IMR-90 (cell line): Measurements from ENCODE around the gene MAN1C1. TPM values are rescaled to one million over a fixed set of nuclear protein-coding genes. Genes with fewer than 3 reads are reported as not detected.

ENCODE experiments used
- ATAC-seq: fragments of 200-7000 bp; cut with Tn5 transposase; 2 replicates; pipeline ENCODE4 v1.9.1; 2020; ENCODE audit warnings: low read depth, mild to moderate bottlenecking, moderate library complexity
- BruUV-seq: library from RNA; stranded (reverse); fragments of 400-500 nt; replicated peaks from 2 replicates; lab custom pipeline; 2021; lab: Mats Ljungman, UMichigan
- CTCF ChIA-PET: fragments of 300-600 bp; formaldehyde crosslinking; extraction: SDS; loops from one replicate; lab custom pipeline; 2021; ENCODE audit warnings: antibody characterized with exemption; lab: Yijun Ruan, JAX
- POLR2A ChIA-PET: fragments of 300-600 bp; sonication (Branson Sonifier 250); formaldehyde crosslinking; loops from one replicate; lab custom pipeline; 2022; ENCODE audit warnings: antibody characterized with exemption; ENCODE audit not compliant: unreplicated experiment; lab: Charles Lee
- DNase-seq: peaks from one replicate; pipeline ENCODE4 v3.0.0; 2013
- H2AFZ ChIP-seq: replicated peaks from 2 replicates; pipeline ENCODE3; 2013; ENCODE audit warnings: low read length, mild to moderate bottlenecking; ENCODE audit not compliant: poor library complexity
- H2AK5ac ChIP-seq: 2 replicates; pipeline ENCODE4 v1.6.1; 2013; ENCODE audit warnings: low read depth, low read length, inconsistent platforms
- H2AK9ac ChIP-seq: replicated peaks from 2 replicates; pipeline ENCODE3; 2013; ENCODE audit warnings: mild to moderate bottlenecking, low read depth, low read length, moderate library complexity; ENCODE audit not compliant: poor library complexity
- H2BK120ac ChIP-seq: 2 replicates; pipeline ENCODE4 v1.6.1; 2013; ENCODE audit warnings: low read depth, low read length, inconsistent platforms
- H2BK15ac ChIP-seq: 3 replicates; pipeline ENCODE4 v1.6.1; 2013; ENCODE audit warnings: low read depth, low read length, inconsistent platforms
- H2BK20ac ChIP-seq: 2 replicates; pipeline ENCODE4 v1.6.1; 2013; ENCODE audit warnings: low read depth, mild to moderate bottlenecking, inconsistent platforms, low read length, moderate library complexity
- H2BK5ac ChIP-seq: 2 replicates; pipeline ENCODE4 v1.6.1; 2013; ENCODE audit warnings: mild to moderate bottlenecking, low read depth, low read length, inconsistent platforms; ENCODE audit not compliant: poor library complexity, severe bottlenecking
- H3K14ac ChIP-seq: replicated peaks from 2 replicates; pipeline ENCODE4 v1.6.1; 2013; ENCODE audit warnings: low read depth, low read length, inconsistent platforms
- H3K18ac ChIP-seq: 2 replicates; pipeline ENCODE4 v1.6.1; 2013; ENCODE audit warnings: low read depth, low read length, control low read depth
- H3K23ac ChIP-seq: 2 replicates; pipeline ENCODE4 v1.6.1; 2013; ENCODE audit warnings: low read depth, low read length, inconsistent platforms
- H3K27ac ChIP-seq: 2 replicates; pipeline ENCODE4 v1.5.1; 2013; ENCODE audit warnings: mild to moderate bottlenecking, control low read depth, low read length; ENCODE audit not compliant: insufficient read depth
- H3K27me3 ChIP-seq: 2 replicates; pipeline ENCODE4 v1.6.1; 2013; ENCODE audit warnings: low read length; ENCODE audit not compliant: control insufficient read depth, insufficient read depth
- H3K36me3 ChIP-seq: 2 replicates; pipeline ENCODE4 v1.6.1; 2013; ENCODE audit warnings: low read length, mixed read lengths; ENCODE audit not compliant: control insufficient read depth, insufficient read depth
- H3K4ac ChIP-seq: 2 replicates; pipeline ENCODE4 v1.6.1; 2013; ENCODE audit warnings: low read depth, low read length, inconsistent platforms
- H3K4me1 ChIP-seq: 2 replicates; pipeline ENCODE4 v1.6.1; 2013; ENCODE audit warnings: low read length, mixed read lengths; ENCODE audit not compliant: control insufficient read depth, insufficient read depth
- H3K4me2 ChIP-seq: 2 replicates; pipeline ENCODE4 v1.6.1; 2013; ENCODE audit warnings: low read depth, mild to moderate bottlenecking, control low read depth, low read length, moderate library complexity
- H3K4me3 ChIP-seq: 2 replicates; pipeline ENCODE4 v1.5.1; 2013; ENCODE audit warnings: low read depth, mild to moderate bottlenecking, control low read depth, low read length, moderate library complexity; ENCODE audit not compliant: insufficient read depth
- H3K56ac ChIP-seq: 2 replicates; pipeline ENCODE4 v1.6.1; 2013; ENCODE audit warnings: low read length, inconsistent platforms; ENCODE audit not compliant: insufficient read depth; ENCODE audit errors: extremely low read depth
- H3K79me1 ChIP-seq, 2 experiments: 2 replicates each; pipeline ENCODE4 v1.6.1; 2013; ENCODE audit warnings: low read length in 2 of 2, inconsistent platforms in 1 of 2, low read depth in 1 of 2
- H3K9ac ChIP-seq: 2 replicates; pipeline ENCODE4 v1.6.1; 2013; ENCODE audit warnings: low read depth, low read length, control low read depth
- H3K9me1 ChIP-seq: 2 replicates; pipeline ENCODE4 v1.6.1; 2013; ENCODE audit warnings: low read length, inconsistent platforms; ENCODE audit not compliant: insufficient read depth
- H3K9me3 ChIP-seq: 2 replicates; pipeline ENCODE4 v1.6.1; 2013; ENCODE audit warnings: low read length; ENCODE audit not compliant: control insufficient read depth, insufficient read depth
- H4K20me1 ChIP-seq: 2 replicates; pipeline ENCODE4 v1.6.1; 2013; ENCODE audit warnings: low read length, inconsistent platforms; ENCODE audit not compliant: insufficient read depth
- H4K5ac ChIP-seq: 2 replicates; pipeline ENCODE4 v1.6.1; 2013; ENCODE audit warnings: mild to moderate bottlenecking, low read depth, low read length, control low read depth
- H4K8ac ChIP-seq, 2 experiments: 2 replicates each; pipeline ENCODE4 v1.6.1; 2013; ENCODE audit warnings: low read depth in 2 of 2, low read length in 2 of 2, control low read depth in 1 of 2, inconsistent platforms in 1 of 2
- H4K91ac ChIP-seq: 2 replicates; pipeline ENCODE4 v1.6.1; 2013; ENCODE audit warnings: low read depth, low read length, inconsistent platforms; ENCODE audit not compliant: insufficient read depth
- CEBPB ChIP-seq: IDR thresholded peaks from 2 replicates; pipeline ENCODE4 v1.6.1; 2012; ENCODE audit warnings: low read depth, low read length, improper control_type of control experiment
- CHD1 ChIP-seq: IDR thresholded peaks from 2 replicates; pipeline ENCODE4 v1.6.1; 2012; ENCODE audit warnings: low read depth, low read length, improper control_type of control experiment
- CTCF ChIP-seq: conservative IDR thresholded peaks from 2 replicates; pipeline ENCODE4 v1.5.1; 2012; ENCODE audit warnings: mild to moderate bottlenecking, low read depth, low read length, improper control_type of control experiment
- ELK1 ChIP-seq: fragments of 150-350 bp; IDR thresholded peaks from 2 replicates; pipeline ENCODE4 v1.6.1; 2016; ENCODE audit warnings: low read depth, mild to moderate bottlenecking, low read length, moderate library complexity, borderline replicate concordance
- MAFK ChIP-seq: IDR thresholded peaks from 2 replicates; pipeline ENCODE4 v1.6.1; 2012; ENCODE audit warnings: low read depth, low read length, improper control_type of control experiment
- MAZ ChIP-seq: IDR thresholded peaks from 2 replicates; pipeline ENCODE4 v1.6.1; 2012; ENCODE audit warnings: low read depth, mild to moderate bottlenecking, low read length, improper control_type of control experiment, moderate library complexity, borderline replicate concordance
- MXI1 ChIP-seq: IDR thresholded peaks from 2 replicates; pipeline ENCODE4 v1.6.1; 2012; ENCODE audit warnings: low read depth, mild to moderate bottlenecking, low read length, moderate library complexity, borderline replicate concordance
- NFE2L2 ChIP-seq: fragments of 150-350 bp; IDR thresholded peaks from 2 replicates; pipeline ENCODE4 v1.6.1; 2016; ENCODE audit warnings: low read depth, mild to moderate bottlenecking, low read length
- POLR2A ChIP-seq: IDR thresholded peaks from 2 replicates; pipeline ENCODE4 v1.6.1; 2012; ENCODE audit warnings: mild to moderate bottlenecking, low read depth, low read length
- RAD21 ChIP-seq: IDR thresholded peaks from 2 replicates; pipeline ENCODE4 v1.6.1; 2012; ENCODE audit warnings: low read length, improper control_type of control experiment
- RCOR1 ChIP-seq: IDR thresholded peaks from 2 replicates; pipeline ENCODE4 v1.6.1; 2012; ENCODE audit warnings: mild to moderate bottlenecking, low read length, improper control_type of control experiment; ENCODE audit not compliant: insufficient replicate concordance
- RFX5 ChIP-seq: IDR thresholded peaks from 2 replicates; pipeline ENCODE4 v1.8.0; 2012; ENCODE audit warnings: low read depth, mild to moderate bottlenecking, low read length, moderate library complexity
- SMC3 ChIP-seq: fragments of 150-350 bp; IDR thresholded peaks from 2 replicates; pipeline ENCODE4 v1.6.1; 2016; ENCODE audit warnings: low read depth, mild to moderate bottlenecking, antibody characterized with exemption, low read length, moderate library complexity
- USF2 ChIP-seq: fragments of 150-350 bp; IDR thresholded peaks from 2 replicates; pipeline ENCODE4 v1.6.1; 2017; ENCODE audit warnings: mild to moderate bottlenecking, antibody characterized with exemption, low read length, low read depth
- WGBS, 2 experiments: methylation state at CpG; one replicate each; pipeline versions ENCODE4 v1.1.5 to v1.1.7; 2013; ENCODE audit warnings: missing lambda C conversion rate in 2 of 2; ENCODE audit not compliant: insufficient read length in 1 of 2; ENCODE audit errors: extremely low coverage in 2 of 2; 5-methylcytosine and 5-hydroxymethylcytosine counted together
- dilution Hi-C: fragments of 300-500 bp; cut with HindIII; formaldehyde crosslinking; loops from one replicate; pipeline ENCODE4 v1.14.3; 2018; ENCODE audit warnings: low sequenced_read_pairs; ENCODE audit not compliant: unreplicated experiment
- in situ Hi-C: fragments of 300-500 bp; cut with MboI; formaldehyde crosslinking; loops from 3 replicates; pipeline ENCODE4 v1.14.3; 2019; ENCODE audit warnings: low sequenced_read_pairs, inconsistent platforms, mixed read lengths
- intact Hi-C: fragments of 100-400 bp; cut with micrococcal nuclease; formaldehyde crosslinking; loops from 2 replicates; pipeline ENCODE4 v1.10.0; 2022
- polyA plus RNA-seq, 3 experiments: library from polyadenylated mRNA; depleted of rRNA; stranded (reverse); fragments of >200 nt; gene quantifications; 2 replicates each; pipeline ENCODE4 v1.2.3, GENCODE V29; 2012; ENCODE audit warnings: low replicate concordance in 1 of 3
- total RNA-seq: library from RNA; depleted of rRNA; stranded (reverse); fragments of >200 nt; gene quantifications from 2 replicates; pipeline ENCODE4 v1.2.3, GENCODE V29; 2012

The MAN1C1 gene
- total and polyA plus RNA-seq, 2 of the 4 experiments (the other 2 are of a cell fraction), result 3.2 to 11.3 TPM

- no peak for TF ChIP-seq MAZ
- no peak for TF ChIP-seq RCOR1
- TF ChIP-seq CHD1, result no peak
- no peak for TF ChIP-seq SMC3
- no peak for TF ChIP-seq RAD21
- no peak for TF ChIP-seq CTCF
- TF ChIP-seq MAFK, result no peak
- TF ChIP-seq MXI1, result no peak
- TF ChIP-seq CEBPB, result no peak
- no peak for TF ChIP-seq POLR2A
- no peak for TF ChIP-seq NFE2L2
- TF ChIP-seq ELK1, result no peak
- no peak for TF ChIP-seq USF2
- TF ChIP-seq RFX5, result no peak
- DNase-seq (no peak), ATAC-seq (no peak)
- dilution Hi-C loops, result no loop called here
- H3K27me3 ChIP-seq, result no peaks in the 10 kb centered on the region
- BruUV-seq, result no TSS peak
- no peak overlapping the region for H2AFZ ChIP-seq
- H3K4ac ChIP-seq, result no peak overlapping the region
- H2AK9ac ChIP-seq, result no peak overlapping the region
- H2BK15ac ChIP-seq, result no peak overlapping the region
- ChIA-PET CTCF (no interaction called here), POLR2A (no interaction called here)
- H3K9me3 ChIP-seq, result no peaks in the 10 kb centered on the region
- H2BK120ac ChIP-seq, result no peak overlapping the region
- H3K4me3 ChIP-seq, result no peak overlapping the region
- H3K9me1 ChIP-seq, result no peaks in the 10 kb centered on the region; the same call in 1 of the 2 replicates
- peaks cover 29% of the 10 kb centered on the region; the same call in 1 of the 2 replicates for H3K36me3 ChIP-seq
- in situ Hi-C loops, result no loop called here
- intact Hi-C loops, result no loop called here
- no peak overlapping the region for H2AK5ac ChIP-seq
- H2BK5ac ChIP-seq, result no peak overlapping the region
- no peak overlapping the region for H4K8ac ChIP-seq
- H3K79me1 ChIP-seq, result no peaks in the 10 kb centered on the region
- H4K5ac ChIP-seq, result no peak overlapping the region
- no peak overlapping the region for H3K9ac ChIP-seq
- no peak overlapping the region for H4K91ac ChIP-seq
- H2BK20ac ChIP-seq, result no peak overlapping the region
- 60% methylated on average over 1 of the region's 11 CpGs; no CpG with 5 or more reads in 1 of the 2 experiments for WGBS, 2 experiments
- H3K18ac ChIP-seq, result no peak overlapping the region
- no peaks in the 10 kb centered on the region for H3K4me1 ChIP-seq
- H3K27ac ChIP-seq, result no peak overlapping the region
- no peak overlapping the region for H3K56ac ChIP-seq
- H3K23ac ChIP-seq, result no peak overlapping the region
- no peaks in the 10 kb centered on the region for H4K20me1 ChIP-seq
- H3K4me2 ChIP-seq, result no peak overlapping the region
- no peak overlapping the region for H3K14ac ChIP-seq
Measured at GRCh38 chr1:25760122-25760719, 143.6 kb downstream of the MAN1C1 start.
